IPS-20b (cell line): ENCODE results near the gene MAGIX.
A peak's percentile ranks its signal among the peaks of the same experiment; 100 is the strongest.
"Not testable (repeated sequence)": the region's sequence is repeated elsewhere in the genome, so short reads cannot be mapped to it uniquely, and the experiment has no call there.

ENCODE experiments used
- H3K27ac ChIP-seq: one replicate; pipeline ENCODE4 v1.5.1; 2013; ENCODE audit warnings: low read length
- H3K27me3 ChIP-seq: 2 replicates; pipeline ENCODE4 v1.6.1; 2013; ENCODE audit warnings: mild to moderate bottlenecking, low read length, inconsistent platforms; ENCODE audit not compliant: insufficient read depth
- H3K36me3 ChIP-seq: 2 replicates; pipeline ENCODE4 v1.6.1; 2013; ENCODE audit warnings: low read depth, mild to moderate bottlenecking, inconsistent platforms, low read length, moderate library complexity; ENCODE audit not compliant: insufficient read depth
- H3K4me1 ChIP-seq: 2 replicates; pipeline ENCODE4 v1.6.1; 2013; ENCODE audit warnings: mild to moderate bottlenecking, control low read depth, inconsistent platforms, low read length, moderate library complexity; ENCODE audit not compliant: insufficient read depth
- H3K4me3 ChIP-seq: 2 replicates; pipeline ENCODE4 v1.5.1; 2013; ENCODE audit warnings: mild to moderate bottlenecking, low read length, inconsistent platforms
- H3K9ac ChIP-seq: 2 replicates; pipeline ENCODE4 v1.6.1; 2013; ENCODE audit warnings: low read depth, mild to moderate bottlenecking, inconsistent platforms, low read length, moderate library complexity
- H3K9me3 ChIP-seq: 2 replicates; pipeline ENCODE4 v1.6.1; 2013; ENCODE audit warnings: mild to moderate bottlenecking, low read depth, low read length, inconsistent platforms; ENCODE audit not compliant: insufficient read depth

Gene MAGIX

GRCh38 chrX:49142264-49142663 lies 20.3 kb upstream of the MAGIX start:
- not testable (repeated sequence) for H3K9ac ChIP-seq, H3K4me3 ChIP-seq, H3K27me3 ChIP-seq, H3K36me3 ChIP-seq, H3K27ac ChIP-seq, H3K4me1 ChIP-seq, H3K9me3 ChIP-seq

- not testable (repeated sequence) for H3K9ac ChIP-seq, H3K27ac ChIP-seq, H3K36me3 ChIP-seq, H3K9me3 ChIP-seq, H3K27me3 ChIP-seq, H3K4me3 ChIP-seq, H3K4me1 ChIP-seq
Observed at GRCh38 chrX:49143154-49143553, 19.4 kb upstream of the MAGIX start.

- Histone ChIP-seq H3K9ac (no peak overlapping the region), H3K9me3 (no peaks in the 10 kb centered on the region), H3K4me1 (no peaks in the 10 kb centered on the region), H3K27ac (no peak overlapping the region), H3K27me3 (no peaks in the 10 kb centered on the region), H3K4me3 (no peak overlapping the region), H3K36me3 (no peaks in the 10 kb centered on the region)
Observed at GRCh38 chrX:49147282-49147681, 15.3 kb upstream of the MAGIX start.

GRCh38 chrX:49147936-49148335 lies 14.6 kb upstream of the MAGIX start:
- Histone ChIP-seq H3K36me3 (no peaks in the 10 kb centered on the region), H3K27me3 (no peaks in the 10 kb centered on the region), H3K4me3 (no peak overlapping the region), H3K27ac (no peak overlapping the region), H3K9ac (no peak overlapping the region), H3K4me1 (no peaks in the 10 kb centered on the region), H3K9me3 (no peaks in the 10 kb centered on the region)

- H3K27me3 ChIP-seq, H3K27ac ChIP-seq, H3K36me3 ChIP-seq, H3K9ac ChIP-seq, H3K4me1 ChIP-seq, H3K9me3 ChIP-seq, H3K4me3 ChIP-seq: not testable (repeated sequence)
Observed at GRCh38 chrX:49148390-49149100, 14.0 kb upstream of the MAGIX start.

GRCh38 chrX:49149291-49149690 lies 13.3 kb upstream of the MAGIX start:
- H3K9ac ChIP-seq, H3K27ac ChIP-seq, H3K4me3 ChIP-seq, H3K9me3 ChIP-seq, H3K36me3 ChIP-seq, H3K27me3 ChIP-seq, H3K4me1 ChIP-seq: not testable (repeated sequence)

- no peak overlapping the region for H3K9ac ChIP-seq
- no peaks in the 10 kb centered on the region for H3K9me3 ChIP-seq
- H3K4me3 ChIP-seq = no peak overlapping the region
- no peaks in the 10 kb centered on the region for H3K36me3 ChIP-seq
- H3K27ac ChIP-seq = no peak overlapping the region
- peaks cover 4% of the 10 kb centered on the region for H3K4me1 ChIP-seq
- H3K27me3 ChIP-seq = peaks cover 15% of the 10 kb centered on the region
Observed at GRCh38 chrX:49153467-49153866, 9.1 kb upstream of the MAGIX start.

GRCh38 chrX:49155243-49155899 lies 7.2 kb upstream of the MAGIX start:
- H3K9ac ChIP-seq = peak overlapping the region; percentile 67; the same call in 1 of the 2 replicates
- H3K27me3 ChIP-seq = peaks cover 29% of the 10 kb centered on the region
- H3K36me3 ChIP-seq = no peaks in the 10 kb centered on the region
- H3K4me1 ChIP-seq = peaks cover 4% of the 10 kb centered on the region
- H3K9me3 ChIP-seq = no peaks in the 10 kb centered on the region
- no peak overlapping the region for H3K27ac ChIP-seq
- H3K4me3 ChIP-seq = peak overlapping the region; percentile 79

- Histone ChIP-seq H3K27me3 (peaks cover 35% of the 10 kb centered on the region), H3K4me1 (peaks cover 4% of the 10 kb centered on the region), H3K27ac (peak overlapping the region; percentile 91), H3K36me3 (no peaks in the 10 kb centered on the region), H3K4me3 (peak overlapping the region; percentile 79), H3K9me3 (no peaks in the 10 kb centered on the region), H3K9ac (peak overlapping the region; percentile 82; the same call in 1 of the 2 replicates)
Observed at GRCh38 chrX:49155900-49156837, 6.4 kb upstream of the MAGIX start.

DNA sequence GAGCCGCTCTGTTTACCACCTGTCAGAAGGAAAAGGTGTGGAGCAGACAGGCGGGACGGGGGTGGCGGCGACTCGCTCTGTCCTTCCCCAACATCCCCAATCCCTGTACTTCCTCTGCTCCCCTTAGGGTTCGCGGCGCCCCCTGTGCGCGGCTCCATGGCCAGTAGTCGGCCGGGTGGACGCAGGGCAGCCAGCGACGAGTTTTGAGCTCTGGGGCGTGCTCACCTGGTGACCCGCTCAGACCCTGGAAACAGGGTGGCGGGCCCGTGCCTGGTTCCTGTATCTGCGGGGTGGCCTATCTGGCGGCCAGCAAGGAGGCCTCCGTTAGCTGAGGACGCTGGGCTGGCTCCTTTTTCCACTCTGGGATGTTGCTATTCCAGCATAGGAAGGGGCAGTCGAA lies 5.4 kb upstream of the MAGIX start:
- Histone ChIP-seq H3K36me3 (no peaks in the 10 kb centered on the region), H3K4me3 (no peak overlapping the region), H3K27me3 (peaks cover 44% of the 10 kb centered on the region), H3K4me1 (peaks cover 4% of the 10 kb centered on the region), H3K9me3 (no peaks in the 10 kb centered on the region), H3K9ac (no peak overlapping the region), H3K27ac (no peak overlapping the region)

- H3K9ac ChIP-seq = no peak overlapping the region
- peaks cover 64% of the 10 kb centered on the region for H3K27me3 ChIP-seq
- H3K4me3 ChIP-seq = no peak overlapping the region
- no peak overlapping the region for H3K27ac ChIP-seq
- no peaks in the 10 kb centered on the region for H3K36me3 ChIP-seq
- no peaks in the 10 kb centered on the region for H3K9me3 ChIP-seq
- no peaks in the 10 kb centered on the region; the same call in 1 of the 2 replicates for H3K4me1 ChIP-seq
Observed at GRCh38 chrX:49160908-49161307, 1.6 kb upstream of the MAGIX start.
